Neural progenitor cell (in vitro differentiated cells): Measurements from ENCODE around the gene PLA2R1. TPM values are rescaled to one million over a fixed set of nuclear protein-coding genes. Genes with fewer than 3 reads are reported as not detected.

Experiments used
- DNase-seq: peaks from one replicate; pipeline ENCODE4 v3.0.0-alpha.2; 2016; ENCODE audit warnings: low spot score
- H2AFZ ChIP-seq: fragments of 200-600 bp; sonication (generic); replicated peaks from 2 replicates; pipeline ENCODE4 v1.6.1; 2016; ENCODE audit warnings: antibody characterized with exemption
- H3F3A ChIP-seq: fragments of 200-600 bp; sonication (generic); 2 replicates; pipeline ENCODE4 v1.6.1; 2016; ENCODE audit warnings: antibody characterized with exemption, low read depth
- H3K27ac ChIP-seq: fragments of 200-600 bp; sonication (generic); 2 replicates; pipeline ENCODE4 v1.5.1; 2016; ENCODE audit warnings: mild to moderate bottlenecking
- H3K27me3 ChIP-seq: fragments of 200-600 bp; sonication (generic); 2 replicates; pipeline ENCODE4 v1.6.1; 2016; ENCODE audit warnings: mild to moderate bottlenecking, moderate library complexity
- H3K36me3 ChIP-seq: fragments of 200-600 bp; sonication (generic); 2 replicates; pipeline ENCODE4 v1.5.1; 2016
- H3K4me1 ChIP-seq: fragments of 200-600 bp; sonication (generic); 2 replicates; pipeline ENCODE4 v1.6.1; 2016; ENCODE audit warnings: mixed run types
- H3K4me2 ChIP-seq: fragments of 200-600 bp; sonication (generic); 2 replicates; pipeline ENCODE4 v1.6.1; 2016
- H3K4me3 ChIP-seq: fragments of 200-600 bp; sonication (generic); 2 replicates; pipeline ENCODE4 v1.5.1; 2016
- H3K79me2 ChIP-seq: fragments of 200-600 bp; sonication (generic); 2 replicates; pipeline ENCODE4 v1.6.1; 2016; ENCODE audit warnings: low read depth
- H3K9ac ChIP-seq: fragments of 200-600 bp; sonication (generic); 2 replicates; pipeline ENCODE4 v1.6.1; 2016
- H3K9me3 ChIP-seq: fragments of 200-600 bp; sonication (generic); 2 replicates; pipeline ENCODE4 v1.5.1; 2016; ENCODE audit warnings: low read depth
- H4K20me1 ChIP-seq: fragments of 200-600 bp; sonication (generic); 2 replicates; pipeline ENCODE4 v1.6.1; 2016; ENCODE audit warnings: low read depth
- H3K27ac Mint-ChIP-seq: 3 replicates; pipeline ENCODE4 v1.8.0; 2021; ENCODE audit warnings: mixed read lengths
- H3K27me3 Mint-ChIP-seq: 2 replicates; pipeline ENCODE4 v1.8.0; 2022; ENCODE audit warnings: low read depth, mild to moderate bottlenecking, inconsistent platforms, moderate library complexity, mixed read lengths; ENCODE audit not compliant: insufficient read depth
- H3K36me3 Mint-ChIP-seq: 3 replicates; pipeline ENCODE4 v1.8.0; 2021; ENCODE audit warnings: mixed read lengths
- H3K4me1 Mint-ChIP-seq: 3 replicates; pipeline ENCODE4 v1.8.0; 2021; ENCODE audit warnings: mixed read lengths
- H3K4me3 Mint-ChIP-seq: 3 replicates; pipeline ENCODE4 v1.8.0; 2021; ENCODE audit warnings: mild to moderate bottlenecking, moderate library complexity, mixed read lengths
- H3K9me3 Mint-ChIP-seq: 3 replicates; pipeline ENCODE4 v1.8.0; 2020; ENCODE audit warnings: mixed read lengths
- EZH2 ChIP-seq: fragments of 200-600 bp; sonication (generic); IDR thresholded peaks from 2 replicates; pipeline ENCODE4 v1.6.1; 2017; ENCODE audit warnings: antibody characterized with exemption, mild to moderate bottlenecking, moderate library complexity
- EZH2phosphoT487 ChIP-seq: fragments of 200-600 bp; sonication (generic); IDR thresholded peaks from 2 replicates; pipeline ENCODE4 v1.6.1; 2017; ENCODE audit warnings: antibody characterized with exemption
- total RNA-seq: library from RNA; depleted of rRNA; stranded (reverse); fragments of >200 nt; gene quantifications from 2 replicates; pipeline ENCODE4 v1.2.3, GENCODE V29; 2015; ENCODE audit warnings: low replicate concordance
- TF ChIP-seq, protein P1 (sequence below): fragments of 200-600 bp; sonication (generic); IDR thresholded peaks from 2 replicates; pipeline ENCODE4 v1.5.1; 2017; ENCODE audit warnings: antibody characterized with exemption, mild to moderate bottlenecking

The PLA2R1 gene
- total RNA-seq, 1 donor from 2014 or later: 0.45 TPM

GRCh38 chr2:159984034-159984433, 78.4 kb downstream of the PLA2R1 start:
- Histone ChIP-seq H3K27me3 (no peaks in the 10 kb centered on the region), H3K9me3 (no peaks in the 10 kb centered on the region), H3K79me2 (no peaks in the 10 kb centered on the region), H3K27ac (no peak overlapping the region), H3K4me3 (no peak overlapping the region), H2AFZ (no peak overlapping the region), H4K20me1 (no peaks in the 10 kb centered on the region), H3K4me1 (peaks cover 8% of the 10 kb centered on the region), H3K9ac (no peak overlapping the region), H3F3A (no peaks in the 10 kb centered on the region), H3K36me3 (no peaks in the 10 kb centered on the region), H3K4me2 (no peak overlapping the region)
- H3K4me3 Mint-ChIP-seq: no peak overlapping the region
- peaks cover 14% of the 10 kb centered on the region for H3K4me1 Mint-ChIP-seq
- no peak for DNase-seq
- H3K36me3 Mint-ChIP-seq: no peaks in the 10 kb centered on the region
- no peak overlapping the region for H3K27ac Mint-ChIP-seq
- H3K27me3 Mint-ChIP-seq: no peaks in the 10 kb centered on the region
- TF ChIP-seq EZH2phosphoT487 (no peak), EZH2 (no peak)
- TF ChIP-seq, protein P1, sequence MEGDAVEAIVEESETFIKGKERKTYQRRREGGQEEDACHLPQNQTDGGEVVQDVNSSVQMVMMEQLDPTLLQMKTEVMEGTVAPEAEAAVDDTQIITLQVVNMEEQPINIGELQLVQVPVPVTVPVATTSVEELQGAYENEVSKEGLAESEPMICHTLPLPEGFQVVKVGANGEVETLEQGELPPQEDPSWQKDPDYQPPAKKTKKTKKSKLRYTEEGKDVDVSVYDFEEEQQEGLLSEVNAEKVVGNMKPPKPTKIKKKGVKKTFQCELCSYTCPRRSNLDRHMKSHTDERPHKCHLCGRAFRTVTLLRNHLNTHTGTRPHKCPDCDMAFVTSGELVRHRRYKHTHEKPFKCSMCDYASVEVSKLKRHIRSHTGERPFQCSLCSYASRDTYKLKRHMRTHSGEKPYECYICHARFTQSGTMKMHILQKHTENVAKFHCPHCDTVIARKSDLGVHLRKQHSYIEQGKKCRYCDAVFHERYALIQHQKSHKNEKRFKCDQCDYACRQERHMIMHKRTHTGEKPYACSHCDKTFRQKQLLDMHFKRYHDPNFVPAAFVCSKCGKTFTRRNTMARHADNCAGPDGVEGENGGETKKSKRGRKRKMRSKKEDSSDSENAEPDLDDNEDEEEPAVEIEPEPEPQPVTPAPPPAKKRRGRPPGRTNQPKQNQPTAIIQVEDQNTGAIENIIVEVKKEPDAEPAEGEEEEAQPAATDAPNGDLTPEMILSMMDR: no peak
- no peaks in the 10 kb centered on the region for H3K9me3 Mint-ChIP-seq

GRCh38 chr2:159982842-159983785, 79.3 kb downstream of the PLA2R1 start:
- Histone ChIP-seq H3K9ac (no peak overlapping the region), H3K27ac (no peak overlapping the region), H4K20me1 (no peaks in the 10 kb centered on the region), H3K9me3 (no peaks in the 10 kb centered on the region), H3F3A (no peaks in the 10 kb centered on the region), H3K4me1 (peaks cover 8% of the 10 kb centered on the region), H3K79me2 (no peaks in the 10 kb centered on the region), H3K4me2 (no peak overlapping the region), H3K27me3 (no peaks in the 10 kb centered on the region), H2AFZ (no peak overlapping the region), H3K4me3 (no peak overlapping the region), H3K36me3 (no peaks in the 10 kb centered on the region)
- H3K27me3 Mint-ChIP-seq: no peaks in the 10 kb centered on the region
- H3K4me3 Mint-ChIP-seq: no peak overlapping the region
- H3K36me3 Mint-ChIP-seq: no peaks in the 10 kb centered on the region
- TF ChIP-seq EZH2phosphoT487 (no peak), EZH2 (no peak)
- TF ChIP-seq, protein P1: no peak
- DNase-seq: no peak
- peaks cover 14% of the 10 kb centered on the region for H3K4me1 Mint-ChIP-seq
- H3K27ac Mint-ChIP-seq: no peak overlapping the region
- H3K9me3 Mint-ChIP-seq: no peaks in the 10 kb centered on the region

DNA sequence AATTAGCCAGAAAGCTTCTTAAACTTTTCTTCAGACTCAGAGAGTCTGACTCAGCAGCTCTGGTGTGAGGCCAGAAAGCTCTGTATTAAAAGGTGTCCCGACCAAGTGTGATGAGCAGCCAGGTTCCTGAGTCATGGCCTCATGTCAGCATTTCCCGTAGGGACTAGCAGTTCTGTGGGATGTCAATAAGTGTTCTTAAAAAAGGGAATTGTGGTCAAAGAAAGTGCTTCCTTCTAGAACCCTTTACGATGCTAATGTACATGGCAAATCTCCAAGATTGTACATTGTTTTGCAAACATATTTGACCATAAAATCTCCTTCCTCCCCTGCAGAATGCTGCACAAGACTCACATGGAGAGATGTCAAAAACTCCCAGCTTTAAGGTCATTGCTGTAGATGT, 80.1 kb downstream of the PLA2R1 start:
- peaks cover 8% of the 10 kb centered on the region for H3K4me1 ChIP-seq
- H3F3A ChIP-seq: no peaks in the 10 kb centered on the region
- H3K27ac ChIP-seq: no peak overlapping the region
- no peak overlapping the region for H2AFZ ChIP-seq
- no peaks in the 10 kb centered on the region for H3K27me3 ChIP-seq
- no peaks in the 10 kb centered on the region for H3K36me3 ChIP-seq
- H3K27ac Mint-ChIP-seq: no peak overlapping the region
- no peak overlapping the region for H3K4me2 ChIP-seq
- no peaks in the 10 kb centered on the region for H3K36me3 Mint-ChIP-seq
- H3K4me3 ChIP-seq: no peak overlapping the region
- no peak for TF ChIP-seq EZH2
- no peaks in the 10 kb centered on the region for H4K20me1 ChIP-seq
- no peaks in the 10 kb centered on the region for H3K9me3 ChIP-seq
- H3K27me3 Mint-ChIP-seq: no peaks in the 10 kb centered on the region
- no peak for DNase-seq
- peaks cover 14% of the 10 kb centered on the region for H3K4me1 Mint-ChIP-seq
- H3K79me2 ChIP-seq: no peaks in the 10 kb centered on the region
- no peak overlapping the region for H3K9ac ChIP-seq
- H3K9me3 Mint-ChIP-seq: no peaks in the 10 kb centered on the region
- no peak overlapping the region for H3K4me3 Mint-ChIP-seq

DNA sequence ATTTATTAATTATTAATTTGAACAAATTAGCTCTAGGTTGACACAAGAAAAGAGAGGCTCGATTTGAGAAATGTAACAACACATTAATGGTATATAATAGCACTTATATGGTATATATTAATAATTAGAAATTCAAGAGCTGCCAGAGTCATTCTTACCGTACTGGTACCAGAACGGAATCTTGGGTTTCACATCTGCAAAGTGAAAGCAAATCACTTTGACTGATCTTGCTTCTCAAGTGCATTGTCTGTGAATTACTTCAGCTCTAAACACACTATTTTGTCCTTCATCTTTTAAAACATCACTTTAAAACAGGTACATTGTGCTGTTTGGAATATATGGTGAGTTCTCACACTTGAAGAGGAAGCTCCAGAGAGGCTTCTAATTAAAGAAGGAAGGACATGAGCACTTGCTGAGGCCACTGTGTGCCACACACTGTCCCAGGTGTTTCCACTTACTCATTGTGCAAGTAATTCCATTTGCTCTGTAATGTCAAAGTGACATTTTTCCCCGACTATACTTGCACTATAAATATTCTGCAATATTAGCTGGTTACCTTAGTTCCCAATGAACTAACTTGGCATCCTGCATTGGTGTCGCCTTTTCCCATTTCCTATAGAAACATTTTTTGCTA, 85.8 kb downstream of the PLA2R1 start:
- H3K27ac Mint-ChIP-seq: no peak overlapping the region
- no peak overlapping the region for H3K4me2 ChIP-seq
- no peaks in the 10 kb centered on the region for H3K27me3 Mint-ChIP-seq
- no peak for DNase-seq
- H3K36me3 Mint-ChIP-seq: no peaks in the 10 kb centered on the region
- no peaks in the 10 kb centered on the region for H3K4me1 ChIP-seq
- no peaks in the 10 kb centered on the region for H3K27me3 ChIP-seq
- no peaks in the 10 kb centered on the region for H4K20me1 ChIP-seq
- H3K4me3 ChIP-seq: no peak overlapping the region
- TF ChIP-seq EZH2 (no peak), EZH2phosphoT487 (no peak)
- TF ChIP-seq, protein P1: no peak
- no peaks in the 10 kb centered on the region for H3K79me2 ChIP-seq
- H3K9me3 Mint-ChIP-seq: no peaks in the 10 kb centered on the region
- H3K4me1 Mint-ChIP-seq: no peaks in the 10 kb centered on the region
- H3K4me3 Mint-ChIP-seq: no peak overlapping the region
- H3K36me3 ChIP-seq: no peaks in the 10 kb centered on the region
- no peaks in the 10 kb centered on the region for H3F3A ChIP-seq
- H3K9me3 ChIP-seq: no peaks in the 10 kb centered on the region
- no peak overlapping the region for H2AFZ ChIP-seq
- no peak overlapping the region for H3K27ac ChIP-seq
- H3K9ac ChIP-seq: no peak overlapping the region
